ENCODE data around the gene ATP6V0C.

The ATP6V0C gene

GRCh38 chr16:2508722-2509400, 4.9 kb upstream of the ATP6V0C start:
- no peak for DNase-seq (ENCODE audit: low spot score)
- no peak for FAIRE-seq

- DNase-seq (ENCODE audit: low spot score) (no peak), FAIRE-seq (no peak)
Observed at GRCh38 chr16:2511128-2511800, 2.5 kb upstream of the ATP6V0C start.

- DNase-seq (ENCODE audit: low spot score) (no peak), FAIRE-seq (no peak)
Observed at GRCh38 chr16:2511996-2512734, 1.6 kb upstream of the ATP6V0C start.

- DNase-seq (ENCODE audit: low spot score) (no peak), FAIRE-seq (no peak)
Observed at GRCh38 chr16:2512735-2513404, 882 bp upstream of the ATP6V0C start.

GRCh38 chr16:2514333-2515179, 804 bp downstream of the ATP6V0C start:
- FAIRE-seq (no peak), DNase-seq (ENCODE audit: low spot score) (no peak)

GRCh38 chr16:2515180-2515851, 1.6 kb downstream of the ATP6V0C start:
- FAIRE-seq (no peak), DNase-seq (ENCODE audit: low spot score) (no peak)

- DNase-seq (ENCODE audit: low spot score) (no peak), FAIRE-seq (no peak)
Observed at GRCh38 chr16:2516391-2517240, 2.9 kb downstream of the ATP6V0C start.

GRCh38 chr16:2517954-2518605, 4.3 kb downstream of the ATP6V0C start:
- FAIRE-seq (no peak), DNase-seq (ENCODE audit: low spot score) (no peak)

GRCh38 chr16:2518823-2519710, 5.3 kb downstream of the ATP6V0C start:
- peak; percentile 56 for FAIRE-seq
- no peak for DNase-seq (ENCODE audit: low spot score)

- no peak for FAIRE-seq
Observed at GRCh38 chr16:2519711-2520080, 5.9 kb downstream of the ATP6V0C start.

GRCh38 chr16:2520097-2520783, 6.5 kb downstream of the ATP6V0C start, which contains the start of gene AMDHD2:
Gene AMDHD2, plus strand, starts transcription at chr16:2520371. Its CDS starts 88 bp downstream, at chr16:2520459.
- FAIRE-seq (no peak), DNase-seq (ENCODE audit: low spot score) (peak; percentile 95)

More at GRCh38 chr16:2519711-2520080, 5.9 kb downstream of the ATP6V0C start:
- no peak for DNase-seq (ENCODE audit: low spot score)

GRCh38 chr16:2520784-2521531, 7.2 kb downstream of the ATP6V0C start:
- no peak for FAIRE-seq
- DNase-seq (ENCODE audit: low spot score) = peak; percentile 62

- no peak for DNase-seq (ENCODE audit: low spot score)
- no peak for FAIRE-seq
Observed at GRCh38 chr16:2523801-2524231, 10.1 kb downstream of the ATP6V0C start.

- FAIRE-seq (no peak), DNase-seq (ENCODE audit: low spot score) (no peak)
Observed at GRCh38 chr16:2524339-2524938, 10.7 kb downstream of the ATP6V0C start.

GRCh38 chr16:2526135-2526534, 12.4 kb downstream of the ATP6V0C start:
- DNase-seq (ENCODE audit: low spot score) (no peak), FAIRE-seq (no peak)
